H1 (cell line): ENCODE measurements around the gene TRAPPC5. TPM values are rescaled to one million over a fixed set of nuclear protein-coding genes. Genes with fewer than 3 reads are reported as not detected.

Source experiments
- CTCF ChIA-PET: fragments of 300-600 bp; sonication (Branson Sonifier 250); formaldehyde crosslinking; loops from one replicate; lab custom pipeline; 2021; ENCODE audit not compliant: partially characterized antibody; lab: Charles Lee
- POLR2A ChIA-PET: fragments of 300-600 bp; sonication (Branson Sonifier 250); formaldehyde crosslinking; loops from one replicate; lab custom pipeline; 2021; ENCODE audit warnings: inconsistent platforms; ENCODE audit not compliant: partially characterized antibody; lab: Charles Lee
- DNase-seq, 2 experiments: peaks; one replicate each; pipeline versions ENCODE4 v3.0.0 to v3.0.0-alpha.2; 2010 to 2022; ENCODE audit warnings: low spot score in 2 of 2, low read depth in 1 of 2, mixed read lengths in 1 of 2
- FAIRE-seq: peaks from 2 replicates; lab custom pipeline; 2011; peaks lifted over from hg19 to GRCh38; lab: Jason Lieb, UNC
- H2AFZ ChIP-seq: 2 replicates; pipeline ENCODE4 v1.8.1; 2012; ENCODE audit warnings: low read length, inconsistent platforms
- H2AK5ac ChIP-seq: 2 replicates; pipeline ENCODE4 v1.6.1; 2013; ENCODE audit warnings: low read depth, low read length
- H2BK120ac ChIP-seq: replicated peaks from 2 replicates; pipeline ENCODE3; 2013; ENCODE audit warnings: low read depth, low read length, inconsistent platforms
- H2BK12ac ChIP-seq: 2 replicates; pipeline ENCODE4 v1.6.1; 2013; ENCODE audit warnings: low read depth, low read length
- H2BK15ac ChIP-seq: 2 replicates; pipeline ENCODE4 v1.6.1; 2013; ENCODE audit warnings: low read length
- H2BK20ac ChIP-seq: 2 replicates; pipeline ENCODE4 v1.6.1; 2013; ENCODE audit warnings: low read length
- H2BK5ac ChIP-seq: 2 replicates; pipeline ENCODE4 v1.6.1; 2013; ENCODE audit warnings: low read depth, low read length
- H3K14ac ChIP-seq: 2 replicates; pipeline ENCODE4 v1.6.1; 2013; ENCODE audit warnings: inconsistent platforms; ENCODE audit not compliant: insufficient read length
- H3K18ac ChIP-seq: 2 replicates; pipeline ENCODE4 v1.6.1; 2013; ENCODE audit warnings: low read length; ENCODE audit errors: extremely low read depth
- H3K23ac ChIP-seq: 2 replicates; pipeline ENCODE4 v1.6.1; 2013; ENCODE audit warnings: inconsistent platforms; ENCODE audit not compliant: insufficient read length
- H3K23me2 ChIP-seq: 2 replicates; pipeline ENCODE4 v1.6.1; 2013; ENCODE audit warnings: low read depth, low read length
- H3K27ac ChIP-seq: 2 replicates; pipeline ENCODE4 v1.6.1; 2011; ENCODE audit warnings: low read depth, low read length, inconsistent platforms
- H3K27me3 ChIP-seq, 4 experiments: replicated peaks in 1 of 4; 1 replicate in 1 of 4; 2 replicates in 3 of 4; pipeline versions ENCODE4 v1.6.1 to v1.8.1; 2011 to 2013; ENCODE audit warnings: low read length in 3 of 4, mild to moderate bottlenecking in 3 of 4, inconsistent platforms in 2 of 4, mixed read lengths in 2 of 4, moderate library complexity in 1 of 4; ENCODE audit not compliant: control insufficient read depth in 3 of 4, insufficient read depth in 3 of 4; ENCODE audit errors: extremely low read depth in 1 of 4
- H3K36me3 ChIP-seq, 4 experiments: 2 replicates each; pipeline versions ENCODE4 v1.6.1 to v1.8.1; 2011 to 2013; ENCODE audit warnings: mild to moderate bottlenecking in 4 of 4, low read length in 3 of 4, moderate library complexity in 2 of 4, control low read depth in 1 of 4, inconsistent platforms in 1 of 4; ENCODE audit not compliant: insufficient read depth in 4 of 4, control insufficient read depth in 2 of 4
- H3K4ac ChIP-seq: replicated peaks from 2 replicates; pipeline ENCODE3; 2013; ENCODE audit warnings: low read length, low read depth, mixed read lengths, inconsistent platforms; ENCODE audit not compliant: insufficient read length
- H3K4me1 ChIP-seq, 4 experiments: replicated peaks in 1 of 4; 1 replicate in 1 of 4; 2 replicates in 3 of 4; pipeline versions ENCODE4 v1.6.1 to v1.8.1; 2011 to 2013; ENCODE audit warnings: low read length in 3 of 4, inconsistent platforms in 2 of 4, mixed read lengths in 1 of 4; ENCODE audit not compliant: insufficient read depth in 4 of 4, control insufficient read depth in 3 of 4
- H3K4me2 ChIP-seq, 2 experiments: 2 replicates each; pipeline versions ENCODE4 v1.6.1 to v1.8.1; 2011 to 2013; ENCODE audit warnings: low read depth in 2 of 2, low read length in 2 of 2, control low read depth in 1 of 2, inconsistent platforms in 1 of 2, mild to moderate bottlenecking in 1 of 2; ENCODE audit not compliant: insufficient read depth in 1 of 2
- H3K4me3 ChIP-seq, 4 experiments: fragments of 200-600, 300-600 bp in 1 of 4; sonication (generic), shearing (Covaris generic), sonication (Bioruptor Twin) in 1 of 4; 2 replicates each; pipeline versions ENCODE4 v1.5.1 to v1.8.1; 2011 to 2016; ENCODE audit warnings: low read length in 4 of 4, low read depth in 3 of 4, control low read depth in 2 of 4, inconsistent platforms in 2 of 4, mild to moderate bottlenecking in 2 of 4, mixed read lengths in 1 of 4, moderate library complexity in 1 of 4; ENCODE audit not compliant: insufficient read depth in 2 of 4; ENCODE audit errors: extremely low read depth in 1 of 4
- H3K56ac ChIP-seq: replicated peaks from 2 replicates; pipeline ENCODE3; 2013; ENCODE audit warnings: low read depth, mild to moderate bottlenecking, mixed read lengths, low read length, inconsistent platforms; ENCODE audit not compliant: insufficient read length
- H3K79me1 ChIP-seq: 2 replicates; pipeline ENCODE4 v1.6.1; 2013; ENCODE audit warnings: low read depth, low read length, control low read depth
- H3K79me2 ChIP-seq, 2 experiments: 2 replicates each; pipeline versions ENCODE4 v1.6.1 to v1.8.1; 2012 to 2013; ENCODE audit warnings: low read length in 2 of 2, mild to moderate bottlenecking in 2 of 2, inconsistent platforms in 1 of 2; ENCODE audit not compliant: insufficient read depth in 2 of 2, control insufficient read depth in 1 of 2
- H3K9ac ChIP-seq, 4 experiments: replicated peaks in 1 of 4; 1 replicate in 1 of 4; 2 replicates in 3 of 4; pipeline versions ENCODE4 v1.6.1 to v1.8.1; 2011 to 2013; ENCODE audit warnings: low read depth in 3 of 4, low read length in 3 of 4, control low read depth in 2 of 4, mild to moderate bottlenecking in 2 of 4, moderate library complexity in 2 of 4, inconsistent platforms in 1 of 4; ENCODE audit errors: extremely low read depth in 1 of 4
- H3K9me3 ChIP-seq, 2 experiments: 2 replicates each; pipeline versions ENCODE4 v1.6.1 to v1.8.1; 2012 to 2013; ENCODE audit warnings: mild to moderate bottlenecking in 2 of 2, moderate library complexity in 2 of 2, control low read depth in 1 of 2, inconsistent platforms in 1 of 2, low read depth in 1 of 2, low read length in 1 of 2, mixed read lengths in 1 of 2; ENCODE audit not compliant: insufficient read depth in 2 of 2
- H4K20me1 ChIP-seq, 2 experiments: replicated peaks in 1 of 2; 2 replicates each; pipeline versions ENCODE3 to v1.8.1; 2011 to 2013; ENCODE audit warnings: inconsistent platforms in 2 of 2, low read length in 2 of 2, mild to moderate bottlenecking in 1 of 2; ENCODE audit not compliant: insufficient read depth in 2 of 2, control insufficient read depth in 1 of 2
- H4K5ac ChIP-seq: 2 replicates; pipeline ENCODE4 v1.6.1; 2013; ENCODE audit warnings: low read length, low read depth, mixed read lengths, inconsistent platforms; ENCODE audit not compliant: insufficient read length
- H4K8ac ChIP-seq: 2 replicates; pipeline ENCODE4 v1.8.0; 2013; ENCODE audit warnings: mild to moderate bottlenecking, moderate library complexity, low read length, inconsistent platforms; ENCODE audit not compliant: insufficient read depth; ENCODE audit errors: extremely low read depth
- H4K91ac ChIP-seq: replicated peaks from 2 replicates; pipeline ENCODE3; 2013; ENCODE audit warnings: low read length, mixed read lengths, inconsistent platforms; ENCODE audit not compliant: insufficient read length
- NANOG ChIP-seq: IDR thresholded peaks from 2 replicates; pipeline ENCODE4 v1.6.1; 2011; ENCODE audit warnings: low read length, low read depth, mild to moderate bottlenecking, inconsistent platforms; ENCODE audit not compliant: insufficient read depth, poor library complexity, severe bottlenecking
- WGBS, 2 experiments: shearing (Covaris generic) in 1 of 2; methylation state at CpG; one replicate each; pipeline versions ENCODE4 v1.1.6 to v1.1.7; 2013 to 2015; ENCODE audit warnings: low lambda C conversion rate in 2 of 2, mixed read lengths in 2 of 2, inconsistent platforms in 1 of 2, low coverage in 1 of 2, missing lambda C conversion rate in 1 of 2; ENCODE audit not compliant: insufficient replicate concordance in 2 of 2, insufficient coverage in 1 of 2, insufficient read length in 1 of 2; ENCODE audit errors: extremely low coverage in 1 of 2, missing lambda C conversion rate in 1 of 2; 5-methylcytosine and 5-hydroxymethylcytosine counted together
- polyA plus RNA-seq, 7 experiments: library from polyadenylated mRNA; depleted of rRNA in 3 of 7; stranded (reverse) in 5 of 7; unstranded in 2 of 7; fragments of >200 nt in 5 of 7; fragments of 200-250 nt in 2 of 7; gene quantifications; 1 replicate in 5 of 7; 2 replicates in 1 of 7; 4 replicates in 1 of 7; pipeline versions ENCODE4 v1.2.1 to v1.2.3, GENCODE V29; 2011 to 2013; ENCODE audit warnings: missing spikeins in 2 of 7, mixed read lengths in 2 of 7
- total RNA-seq: library from RNA; stranded (reverse); fragmentation: NEBNext Ultra II Directional; extraction: Animal tissue kit (Norgen Biotek cat#: 25700); gene quantifications from 2 replicates; pipeline ENCODE4 v1.2.1, GENCODE V29; 2021

TRAPPC5 gene
- total and polyA plus RNA-seq, 2 of the 8 experiments (the other 6 are each of a cell fraction or from before 2014, with no cell fraction given) = 109 to 120 TPM

GRCh38 chr19:7699003-7699402, 18.4 kb downstream of the TRAPPC5 start:
- peaks cover 0 to 16% (median 8%) of the 10 kb centered on the region in 4 experiments; a peak in 5 of 7 replicates for H3K4me1 ChIP-seq
- no peak overlapping the region for H2BK120ac ChIP-seq
- no peaks in the 10 kb centered on the region; a peak in 1 of 7 replicates for H3K27me3 ChIP-seq
- H3K4me3 ChIP-seq = no peak overlapping the region
- H3K79me2 ChIP-seq = no peaks in the 10 kb centered on the region
- no peak overlapping the region for H3K4me2 ChIP-seq
- no peak overlapping the region for H3K14ac ChIP-seq
- no peaks in the 10 kb centered on the region for H3K79me1 ChIP-seq
- no peak overlapping the region for H3K56ac ChIP-seq
- H2BK15ac ChIP-seq = 0 out of 2 replicates have a peak overlapping the region, but pooled peaks have one; percentile 72
- ChIA-PET CTCF (interaction anchor here (0.8 to 2.9 kb wide), 7 partner anchors 14 to 130 kb away, joined by 3 to 21 read pairs (median 4); partner anchors contain the start of gene TRAPPC5), POLR2A (interaction anchor here (0.7 to 1.1 kb wide), 3 partner anchors 9 to 11 kb away, joined by 3 to 4 read pairs (median 4); no protein-coding TSS in a partner anchor)
- FAIRE-seq (no peak), DNase-seq (no peak)
- no peak overlapping the region for H4K5ac ChIP-seq
- no peak overlapping the region for H2BK12ac ChIP-seq
- no peak overlapping the region for H4K91ac ChIP-seq
- H3K23ac ChIP-seq = no peak overlapping the region
- peaks cover 0 to 2% of the 10 kb centered on the region in 2 experiments for H4K20me1 ChIP-seq
- no peak overlapping the region for H4K8ac ChIP-seq
- H3K23me2 ChIP-seq = no peaks in the 10 kb centered on the region
- WGBS, 2 experiments = 71% methylated on average over 2 of the region's 2 CpGs; no CpG with 5 or more reads in 1 of the 2 experiments
- no peaks in the 10 kb centered on the region for H3K36me3 ChIP-seq
- TF ChIP-seq NANOG = no peak
- H2BK20ac ChIP-seq = no peak overlapping the region
- H3K18ac ChIP-seq = no peak overlapping the region; the same call in 1 of the 2 replicates
- H3K9me3 ChIP-seq = no peaks in the 10 kb centered on the region; a peak in 1 of 4 replicates
- H3K27ac ChIP-seq = no peak overlapping the region
- H3K9ac ChIP-seq = no peak overlapping the region
- H2AK5ac ChIP-seq = no peak overlapping the region
- H3K4ac ChIP-seq = no peak overlapping the region
- H2AFZ ChIP-seq = peak overlapping the region; percentile 58; the same call in 1 of the 2 replicates
- H2BK5ac ChIP-seq = no peak overlapping the region
